OCI-LY1 (cell line): Measurements from ENCODE around the gene KRT17.

Source experiments
- H2AFZ ChIP-seq: fragments of 200-600 bp; sonication (generic), shearing (Covaris generic); 2 replicates; pipeline ENCODE4 v1.6.0; 2014; ENCODE audit warnings: antibody characterized with exemption, mild to moderate bottlenecking, low read length
- H3F3A ChIP-seq: fragments of 200-600 bp; sonication (generic), shearing (Covaris generic); 2 replicates; pipeline ENCODE4 v1.6.0; 2014; ENCODE audit warnings: mild to moderate bottlenecking, antibody characterized with exemption, low read length, moderate library complexity; ENCODE audit not compliant: insufficient read depth
- H3K27ac ChIP-seq: fragments of 200-600 bp; sonication (generic); 2 replicates; pipeline ENCODE4 v1.5.1; 2014; ENCODE audit warnings: low read length, mixed run types, mild to moderate bottlenecking, low read depth; ENCODE audit not compliant: poor library complexity, severe bottlenecking
- H3K27me3 ChIP-seq: fragments of 200-600 bp; sonication (generic); 2 replicates; pipeline ENCODE4 v1.6.0; 2014; ENCODE audit warnings: antibody characterized with exemption, mild to moderate bottlenecking, low read length, moderate library complexity; ENCODE audit not compliant: insufficient read depth
- H3K36me3 ChIP-seq: fragments of 200-600 bp; sonication (generic); 2 replicates; pipeline ENCODE4 v1.6.1; 2014; ENCODE audit warnings: mild to moderate bottlenecking, antibody characterized with exemption, low read length, moderate library complexity, mixed read lengths; ENCODE audit not compliant: insufficient read depth
- H3K4me1 ChIP-seq: fragments of 200-600 bp; sonication (generic); 2 replicates; pipeline ENCODE4 v1.5.1; 2014; ENCODE audit warnings: mild to moderate bottlenecking, low read length, moderate library complexity; ENCODE audit not compliant: insufficient read depth, severe bottlenecking
- H3K4me2 ChIP-seq: fragments of 200-600 bp; sonication (generic), shearing (Covaris generic); 2 replicates; pipeline ENCODE4 v1.6.1; 2014; ENCODE audit warnings: low read length
- H3K4me3 ChIP-seq: fragments of 200-600 bp; sonication (generic); 2 replicates; pipeline ENCODE4 v1.5.1; 2014; ENCODE audit warnings: low read length, low read depth, mild to moderate bottlenecking, mixed read lengths; ENCODE audit not compliant: poor library complexity, severe bottlenecking
- H3K79me2 ChIP-seq: fragments of 200-600 bp; shearing (Covaris generic); 2 replicates; pipeline ENCODE4 v1.6.1; 2016; ENCODE audit warnings: mixed run types, low read length, mixed read lengths; ENCODE audit not compliant: insufficient read depth
- H3K9ac ChIP-seq: fragments of 200-600 bp; sonication (generic), shearing (Covaris generic); 2 replicates; pipeline ENCODE4 v1.6.1; 2014; ENCODE audit warnings: mild to moderate bottlenecking, low read length, mixed read lengths
- H3K9me2 ChIP-seq: fragments of 200-600 bp; sonication (generic), shearing (Covaris generic); 2 replicates; pipeline ENCODE4 v1.6.1; 2014; ENCODE audit warnings: low read depth, mild to moderate bottlenecking, low read length, mixed read lengths
- H3K9me3 ChIP-seq: fragments of 200-600 bp; shearing (Covaris generic); 2 replicates; pipeline ENCODE4 v1.6.1; 2014; ENCODE audit warnings: low read length, mixed read lengths
- H4K20me1 ChIP-seq: fragments of 200-600 bp; sonication (generic), shearing (Covaris generic); 2 replicates; pipeline ENCODE4 v1.6.0; 2016; ENCODE audit warnings: mild to moderate bottlenecking, low read length; ENCODE audit not compliant: insufficient read depth
- EZH2 ChIP-seq: fragments of 200-600 bp; sonication (generic), shearing (Covaris generic); IDR thresholded peaks from 2 replicates; pipeline ENCODE4 v1.8.0; 2017; ENCODE audit warnings: borderline replicate concordance, mixed run types, mild to moderate bottlenecking, antibody characterized with exemption, low read length, moderate library complexity, mixed read lengths
- TF ChIP-seq, protein P1 (sequence below): fragments of 200-600 bp; sonication (generic), shearing (Covaris generic); IDR thresholded peaks from 2 replicates; pipeline ENCODE4 v1.5.1; 2017; ENCODE audit warnings: mild to moderate bottlenecking, antibody characterized with exemption, low read length, moderate library complexity, mixed read lengths

The KRT17 gene

DNA sequence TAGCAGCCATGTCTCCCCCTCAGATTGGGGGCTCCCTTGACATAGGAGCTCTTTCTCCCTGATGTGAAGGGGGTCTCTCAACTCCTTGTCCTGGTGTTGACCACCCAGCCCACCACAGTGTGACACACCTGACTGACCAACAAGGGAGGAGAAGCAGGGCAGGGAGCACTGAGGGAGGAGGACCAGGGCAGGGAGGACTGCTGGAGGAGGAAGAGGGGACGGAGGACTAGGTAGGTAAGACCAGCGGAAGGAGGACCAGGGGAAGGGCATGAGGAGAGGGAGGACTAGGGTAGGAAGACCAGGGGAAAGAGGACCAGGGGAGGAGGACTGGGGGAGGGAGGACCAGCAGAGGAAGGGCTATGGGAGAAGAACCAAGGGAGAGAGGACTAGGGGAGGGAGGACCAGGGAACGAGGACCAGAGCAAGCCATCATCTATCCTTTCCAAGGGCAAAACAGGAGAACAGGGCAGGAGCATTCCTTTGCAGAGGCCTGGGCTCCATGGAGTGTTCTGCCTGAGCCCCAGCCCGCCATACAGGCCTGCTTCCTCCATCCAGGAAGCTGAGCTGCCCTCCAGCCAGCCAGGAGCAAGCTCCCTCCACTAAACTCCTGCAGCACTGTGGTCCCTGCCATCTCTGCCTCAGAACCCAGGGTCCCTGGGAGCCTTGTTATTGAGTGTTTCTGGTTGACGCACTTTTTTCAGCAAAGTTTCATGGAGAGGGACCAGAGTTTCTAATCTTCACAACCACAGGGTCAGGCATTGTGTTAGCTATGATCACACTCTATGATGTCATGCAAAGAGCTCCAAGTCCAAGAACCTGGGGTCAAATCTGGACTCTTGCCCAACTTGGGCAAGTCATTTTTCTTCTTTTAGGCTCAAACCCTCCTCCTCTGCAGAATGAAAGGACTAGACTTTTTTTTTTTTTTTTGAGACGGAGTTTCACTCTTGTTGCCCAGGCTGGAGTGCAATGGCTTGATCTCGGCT lies 15.4 kb upstream of the KRT17 start:
- TF ChIP-seq EZH2, result no peak
- TF ChIP-seq, protein P1, sequence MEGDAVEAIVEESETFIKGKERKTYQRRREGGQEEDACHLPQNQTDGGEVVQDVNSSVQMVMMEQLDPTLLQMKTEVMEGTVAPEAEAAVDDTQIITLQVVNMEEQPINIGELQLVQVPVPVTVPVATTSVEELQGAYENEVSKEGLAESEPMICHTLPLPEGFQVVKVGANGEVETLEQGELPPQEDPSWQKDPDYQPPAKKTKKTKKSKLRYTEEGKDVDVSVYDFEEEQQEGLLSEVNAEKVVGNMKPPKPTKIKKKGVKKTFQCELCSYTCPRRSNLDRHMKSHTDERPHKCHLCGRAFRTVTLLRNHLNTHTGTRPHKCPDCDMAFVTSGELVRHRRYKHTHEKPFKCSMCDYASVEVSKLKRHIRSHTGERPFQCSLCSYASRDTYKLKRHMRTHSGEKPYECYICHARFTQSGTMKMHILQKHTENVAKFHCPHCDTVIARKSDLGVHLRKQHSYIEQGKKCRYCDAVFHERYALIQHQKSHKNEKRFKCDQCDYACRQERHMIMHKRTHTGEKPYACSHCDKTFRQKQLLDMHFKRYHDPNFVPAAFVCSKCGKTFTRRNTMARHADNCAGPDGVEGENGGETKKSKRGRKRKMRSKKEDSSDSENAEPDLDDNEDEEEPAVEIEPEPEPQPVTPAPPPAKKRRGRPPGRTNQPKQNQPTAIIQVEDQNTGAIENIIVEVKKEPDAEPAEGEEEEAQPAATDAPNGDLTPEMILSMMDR, result no peak
- Histone ChIP-seq H3K4me1 (no peaks in the 10 kb centered on the region), H2AFZ (no peak overlapping the region), H3K9ac (no peak overlapping the region), H3K27ac (no peak overlapping the region), H3K9me2 (no peaks in the 10 kb centered on the region), H3K79me2 (no peaks in the 10 kb centered on the region), H3K36me3 (no peaks in the 10 kb centered on the region), H3K27me3 (peaks cover 6% of the 10 kb centered on the region; the same call in 1 of the 2 replicates), H3F3A (no peaks in the 10 kb centered on the region), H3K4me2 (no peak overlapping the region), H3K9me3 (no peaks in the 10 kb centered on the region), H3K4me3 (no peak overlapping the region), H4K20me1 (no peaks in the 10 kb centered on the region)

DNA sequence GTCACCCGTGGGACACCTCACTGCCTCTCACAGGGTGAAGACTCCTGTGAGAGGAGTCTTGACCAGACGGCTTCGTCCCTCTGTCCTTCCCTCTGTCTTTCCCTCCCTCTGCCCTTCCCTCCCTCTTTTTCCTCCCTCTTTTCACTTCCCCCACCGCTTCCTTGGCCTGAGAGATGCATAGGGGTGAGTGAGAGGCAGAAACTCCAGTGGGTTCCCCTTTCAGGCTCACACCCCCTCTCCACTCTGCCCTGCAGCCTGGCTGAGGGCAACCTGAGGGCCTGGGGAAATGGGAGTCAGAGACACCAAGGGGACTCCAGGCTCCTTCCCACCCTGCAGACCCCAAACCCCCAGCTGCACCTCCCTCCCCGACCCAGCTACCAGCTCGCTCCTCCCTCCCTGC lies 14.6 kb upstream of the KRT17 start:
- Histone ChIP-seq H3K4me2 (no peak overlapping the region), H3K36me3 (no peaks in the 10 kb centered on the region), H3K27me3 (peaks cover 6% of the 10 kb centered on the region; the same call in 1 of the 2 replicates), H3K27ac (no peak overlapping the region), H3K9me2 (no peaks in the 10 kb centered on the region), H4K20me1 (no peaks in the 10 kb centered on the region), H3K9ac (no peak overlapping the region), H3F3A (no peaks in the 10 kb centered on the region), H2AFZ (no peak overlapping the region), H3K4me3 (no peak overlapping the region), H3K9me3 (no peaks in the 10 kb centered on the region), H3K79me2 (no peaks in the 10 kb centered on the region), H3K4me1 (no peaks in the 10 kb centered on the region)
- TF ChIP-seq EZH2, result no peak
- TF ChIP-seq, protein P1, result no peak

DNA sequence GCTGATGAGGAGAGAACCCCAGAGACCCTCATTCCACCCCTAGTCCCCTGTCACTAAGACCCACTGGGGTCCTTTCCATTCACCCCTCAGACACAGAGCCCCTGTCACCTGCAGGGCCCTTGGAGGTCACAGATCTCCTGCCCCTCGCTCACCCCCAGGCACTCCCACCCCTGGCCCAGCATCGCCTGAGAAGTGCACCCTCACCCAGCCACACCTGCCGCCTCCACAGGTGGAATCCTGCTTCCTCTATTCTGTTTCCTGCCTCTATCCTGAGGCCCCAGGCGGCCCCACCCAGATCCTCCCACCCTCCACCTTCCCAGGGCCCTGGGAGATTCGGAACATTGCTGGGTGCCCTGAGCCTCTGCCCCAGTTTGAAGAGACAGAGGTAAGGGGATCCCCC lies 13.8 kb upstream of the KRT17 start:
- Histone ChIP-seq H3K79me2 (no peaks in the 10 kb centered on the region), H3K9me2 (no peaks in the 10 kb centered on the region), H3K9ac (no peak overlapping the region), H4K20me1 (no peaks in the 10 kb centered on the region), H3K27me3 (peaks cover 6% of the 10 kb centered on the region; the same call in 1 of the 2 replicates), H3K4me3 (no peak overlapping the region), H3K9me3 (no peaks in the 10 kb centered on the region), H3K4me1 (no peaks in the 10 kb centered on the region), H3K4me2 (no peak overlapping the region), H3K27ac (no peak overlapping the region), H2AFZ (no peak overlapping the region), H3K36me3 (no peaks in the 10 kb centered on the region), H3F3A (no peaks in the 10 kb centered on the region)
- TF ChIP-seq, protein P1, result no peak
- TF ChIP-seq EZH2, result no peak
